GM18517 (cell line): ENCODE measurements around the gene CEP85.
A peak's percentile ranks its signal among the peaks of the same experiment; 100 is the strongest.
"Not testable (repeated sequence)": the region's sequence is repeated elsewhere in the genome, so short reads cannot be mapped to it uniquely, and the experiment has no call there.

Source experiments
- ATAC-seq: cut with Tn5 transposase; IDR thresholded peaks from one replicate; pipeline ENCODE4 v1.9.1; 2021; ENCODE audit warnings: mild to moderate bottlenecking, moderate library complexity; ENCODE audit not compliant: unreplicated experiment

The CEP85 gene

DNA sequence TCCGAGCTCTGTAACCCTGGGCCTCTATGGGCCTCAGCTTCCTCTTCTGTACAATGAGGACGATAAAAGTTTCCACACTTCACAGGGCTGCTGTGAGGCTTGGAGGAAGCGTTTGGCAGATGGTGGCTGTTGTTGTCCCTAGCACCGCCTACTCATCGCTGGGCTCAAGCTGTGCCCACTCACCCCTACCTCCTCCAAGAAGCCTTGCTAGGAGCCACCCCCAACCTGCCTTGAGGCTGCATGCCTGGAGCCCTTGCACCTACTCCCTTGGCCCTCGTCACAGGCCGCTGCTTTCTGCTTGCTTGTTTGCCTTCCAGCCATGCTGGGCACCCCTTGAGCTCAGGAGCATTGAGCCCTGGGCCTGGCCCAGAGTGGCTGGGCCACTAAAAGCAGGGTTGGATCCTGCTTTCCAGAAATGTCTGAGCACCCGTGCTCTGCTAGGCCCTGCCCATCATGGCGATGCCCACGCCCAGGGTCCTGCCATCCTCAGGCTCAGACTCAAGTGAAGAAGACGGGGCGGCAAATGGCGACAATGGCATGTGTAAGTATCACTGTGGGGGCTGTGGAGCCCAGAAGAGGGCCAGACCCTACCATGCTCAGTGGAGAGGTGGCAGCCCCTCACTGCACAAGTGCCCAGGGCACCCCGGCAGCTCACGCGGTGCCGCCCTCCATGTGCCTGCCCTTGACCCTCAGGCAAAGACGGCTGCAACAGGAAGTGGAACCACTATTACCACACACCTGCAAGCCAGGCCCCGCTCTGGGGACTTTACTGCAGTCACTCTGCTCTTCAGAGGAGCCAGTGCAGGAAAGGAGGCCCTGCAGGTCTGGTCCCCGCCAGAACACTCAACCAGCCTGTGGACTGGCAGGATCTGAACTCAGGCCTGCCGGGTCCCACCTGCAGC is 55.4 kb downstream of the CEP85 start:
- ATAC-seq, result no peak

DNA sequence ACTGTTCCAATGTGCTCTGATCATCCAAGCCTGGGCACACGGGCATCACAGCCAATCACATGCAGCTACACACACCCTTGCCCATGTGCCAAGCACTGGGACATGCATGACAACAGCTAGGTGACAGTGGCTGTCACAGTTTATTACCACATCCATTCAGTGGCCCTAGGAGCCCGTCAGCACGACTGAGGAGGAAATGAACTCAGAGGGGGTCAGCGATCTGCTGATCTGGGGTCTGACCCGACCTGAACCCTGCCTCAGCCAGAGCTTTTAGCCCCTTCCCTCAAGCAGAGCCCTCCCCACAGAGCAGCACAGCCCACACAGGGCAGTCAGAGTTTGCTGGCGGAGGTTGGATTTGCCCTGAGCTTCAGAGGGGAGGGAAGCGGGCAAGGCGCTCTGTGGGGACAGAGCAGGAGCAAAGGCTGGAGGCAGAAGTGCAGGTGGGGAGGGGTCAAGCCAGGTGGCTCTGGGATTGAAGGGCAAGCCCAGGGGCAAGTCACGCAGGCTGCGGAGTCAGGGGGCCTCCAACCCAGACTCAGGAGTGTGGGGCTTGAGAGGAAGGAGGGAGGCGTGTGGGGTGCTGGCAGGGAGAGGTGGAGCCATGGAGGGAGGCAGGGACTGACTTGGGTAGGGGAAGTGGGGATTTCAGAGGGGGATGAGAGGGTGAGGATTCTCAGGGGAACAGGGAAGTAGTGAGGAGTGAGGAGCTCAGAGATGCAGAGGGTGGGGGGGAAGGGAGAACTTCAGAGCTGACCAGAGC is 56.3 kb downstream of the CEP85 start:
- no peak for ATAC-seq

DNA sequence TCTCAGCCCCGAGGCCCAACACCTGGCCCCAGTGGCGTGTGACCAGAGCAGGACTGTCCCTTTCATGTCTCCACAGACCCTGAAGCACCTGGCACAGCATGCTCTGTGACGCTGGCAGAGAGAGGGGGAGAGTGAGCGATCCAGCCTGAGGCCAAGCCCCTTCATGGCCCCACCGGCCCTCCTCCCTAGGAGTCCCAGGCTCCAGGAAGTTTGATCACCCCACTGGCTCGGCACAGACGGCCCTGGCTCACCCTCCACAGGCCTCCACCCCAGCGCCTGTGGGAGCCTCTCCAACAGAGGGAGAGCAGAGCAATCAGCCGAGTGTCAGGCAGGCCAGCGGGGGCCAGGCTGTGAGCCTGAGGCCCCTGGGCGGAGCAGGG is 56.9 kb downstream of the CEP85 start:
- no peak for ATAC-seq

DNA sequence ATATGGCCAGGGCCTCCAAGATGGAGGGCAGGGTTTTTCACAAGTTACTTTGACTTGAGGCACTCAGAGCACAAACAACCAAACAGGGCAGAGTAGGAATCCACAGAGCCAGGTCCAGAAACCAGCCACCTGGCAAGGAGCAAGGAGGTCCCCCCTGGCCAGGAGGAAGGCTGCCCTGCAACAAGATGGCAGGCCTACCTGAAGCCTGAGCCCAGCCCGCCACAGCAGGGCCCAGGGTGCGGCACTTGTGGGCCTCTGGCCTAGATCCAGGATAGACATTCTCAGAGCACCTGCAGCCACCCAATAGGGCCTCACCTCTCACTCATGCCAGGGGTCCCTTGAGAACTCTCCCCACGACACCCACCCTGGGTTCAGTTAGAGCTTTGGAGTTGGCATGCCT is 57.4 kb downstream of the CEP85 start:
- no peak for ATAC-seq

DNA sequence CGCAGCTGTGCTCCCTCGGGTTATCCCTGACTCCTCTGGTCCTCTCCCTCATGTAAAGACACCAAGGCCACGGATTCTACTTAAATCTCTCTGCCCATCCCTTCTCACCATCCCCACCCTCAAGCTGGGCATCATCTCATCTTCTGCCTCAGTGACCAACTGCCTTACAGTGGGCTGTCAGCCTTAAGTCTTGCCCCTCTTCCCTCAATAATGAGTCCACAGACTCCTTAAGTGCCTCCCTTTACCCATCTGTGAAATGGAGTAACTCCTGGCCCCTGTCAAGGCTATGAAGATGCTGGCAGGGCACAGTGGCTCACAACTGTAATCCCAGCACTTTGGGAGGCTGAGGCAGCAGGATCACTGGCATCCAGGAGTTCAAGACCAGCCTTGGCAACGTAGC is 57.9 kb downstream of the CEP85 start:
- no peak for ATAC-seq

DNA sequence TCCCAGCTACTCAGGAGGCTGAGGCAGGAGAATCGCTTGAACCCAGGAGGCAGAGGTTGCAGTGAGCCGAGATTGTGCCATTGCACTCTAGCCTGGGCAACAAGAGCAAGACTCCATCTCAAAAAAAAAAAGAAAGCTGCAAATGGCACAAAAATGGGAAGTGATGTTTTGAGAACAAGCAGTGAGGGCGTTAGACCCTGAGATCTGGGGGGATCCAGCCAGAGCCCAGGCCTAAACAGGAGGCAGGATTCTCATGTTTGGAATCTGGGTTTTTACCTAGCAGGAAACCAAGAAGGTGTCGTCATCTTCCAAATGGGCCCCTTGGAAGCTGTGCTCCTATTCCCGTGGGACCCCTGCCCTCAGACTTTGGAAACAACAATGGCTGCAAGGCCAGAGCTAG is 58.7 kb downstream of the CEP85 start:
- ATAC-seq, result not testable (repeated sequence)

DNA sequence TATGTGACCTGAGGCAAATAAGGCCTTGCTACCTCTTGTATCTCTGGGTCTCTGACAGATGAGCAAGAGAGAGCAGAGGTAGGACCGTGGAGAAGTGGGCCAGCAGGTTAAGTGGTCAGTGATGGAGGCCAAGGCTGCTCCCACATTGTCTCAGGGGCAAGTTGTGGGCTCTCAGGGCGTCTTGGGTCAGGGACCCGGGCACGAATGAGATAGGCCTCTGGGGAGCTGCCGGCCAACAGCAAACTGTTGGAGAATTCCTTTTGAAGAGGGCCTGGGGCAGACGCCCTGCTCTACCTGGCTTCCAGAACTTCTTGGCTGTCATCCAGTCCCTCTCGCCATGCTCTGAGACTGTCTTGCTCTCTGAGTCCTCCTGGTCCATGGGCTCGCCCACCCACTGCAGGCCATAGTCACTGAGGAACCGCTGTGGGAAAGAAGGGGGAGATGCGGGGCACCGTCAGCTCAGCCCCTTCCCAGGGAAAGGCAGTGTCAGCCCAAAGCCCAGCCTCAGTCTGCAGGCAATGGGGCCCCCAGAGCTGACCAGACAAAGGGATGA is 60.0 kb downstream of the CEP85 start:
- ATAC-seq, result no peak

DNA sequence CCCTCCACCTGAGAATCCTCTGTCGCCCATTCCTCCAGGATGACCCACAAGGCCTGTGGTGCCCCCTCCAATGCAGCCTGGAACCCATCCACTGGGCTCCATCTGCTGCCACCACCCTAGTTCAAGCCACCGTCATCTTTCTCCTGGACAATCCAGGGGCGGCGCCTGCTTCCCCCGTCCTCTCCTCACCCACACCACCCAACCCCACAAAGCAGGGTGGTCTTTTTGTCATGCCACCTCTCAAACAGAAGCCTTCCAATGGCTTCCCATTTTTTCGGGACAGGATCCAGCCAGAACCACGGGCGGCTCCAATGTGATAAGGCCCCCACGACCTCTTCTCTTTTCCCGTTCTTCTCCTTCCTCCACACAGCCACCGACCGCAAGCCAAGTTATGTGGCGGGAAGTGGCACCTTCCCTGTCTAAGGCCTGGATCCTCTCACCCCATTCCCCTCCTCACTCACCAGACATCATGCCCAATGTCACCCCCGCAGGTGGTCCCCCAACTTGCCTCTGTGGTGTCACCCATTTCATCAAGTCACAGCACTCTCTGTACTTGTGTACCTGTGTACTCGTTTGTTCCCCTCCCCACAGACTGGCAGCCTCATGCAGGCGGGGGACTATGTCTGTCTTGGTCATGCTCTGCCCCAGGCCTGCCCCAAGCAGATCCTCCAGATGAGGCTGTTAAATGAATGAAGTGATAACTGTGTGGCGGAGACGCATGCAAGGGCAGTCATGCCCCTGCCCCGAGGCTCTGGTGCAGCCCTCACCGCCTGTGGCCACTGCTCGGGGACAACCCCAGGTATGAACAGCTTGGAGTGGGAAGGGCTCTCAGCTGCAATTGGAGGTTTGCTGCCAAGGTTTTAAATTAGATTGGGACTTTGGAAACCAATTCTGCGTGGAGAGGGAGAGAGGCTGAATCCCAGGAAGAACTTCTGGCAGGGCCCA is 61.5 kb downstream of the CEP85 start:
- ATAC-seq, result no peak

DNA sequence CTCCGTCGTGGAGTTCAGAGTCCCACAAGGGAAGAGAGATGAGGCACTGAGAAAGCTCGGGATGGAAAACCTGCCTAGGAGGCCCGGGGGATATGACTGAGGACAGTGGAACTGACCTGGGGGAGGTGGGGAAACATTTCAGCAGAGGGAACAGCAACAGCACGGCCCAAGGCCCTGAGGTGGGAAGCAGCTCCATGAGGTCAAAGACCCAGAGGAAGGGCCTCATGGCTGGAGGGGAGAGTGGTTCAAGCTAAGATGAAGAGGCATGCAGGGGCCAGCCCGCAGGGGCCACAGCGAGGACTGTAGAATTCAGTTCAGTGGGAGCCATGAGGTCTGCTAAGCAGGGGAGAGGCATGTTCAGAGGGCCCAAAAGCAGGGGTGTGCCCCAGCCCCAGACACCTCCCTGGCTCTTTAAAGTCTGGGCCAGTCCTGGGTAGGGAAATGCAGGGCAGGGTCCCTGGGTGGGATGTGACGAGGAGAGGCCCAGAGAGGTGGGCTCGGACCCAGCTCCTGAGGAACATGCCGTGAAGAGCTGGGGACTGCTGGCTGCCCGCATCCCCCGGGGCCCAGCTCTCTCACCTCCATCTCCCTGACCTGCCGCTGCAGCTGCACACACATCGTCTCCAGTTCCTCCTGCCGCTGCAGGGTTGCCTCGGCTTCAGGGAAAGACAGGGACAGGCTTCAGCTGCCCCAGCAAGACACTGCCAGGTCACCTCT is 62.5 kb downstream of the CEP85 start:
- ATAC-seq, result no peak

DNA sequence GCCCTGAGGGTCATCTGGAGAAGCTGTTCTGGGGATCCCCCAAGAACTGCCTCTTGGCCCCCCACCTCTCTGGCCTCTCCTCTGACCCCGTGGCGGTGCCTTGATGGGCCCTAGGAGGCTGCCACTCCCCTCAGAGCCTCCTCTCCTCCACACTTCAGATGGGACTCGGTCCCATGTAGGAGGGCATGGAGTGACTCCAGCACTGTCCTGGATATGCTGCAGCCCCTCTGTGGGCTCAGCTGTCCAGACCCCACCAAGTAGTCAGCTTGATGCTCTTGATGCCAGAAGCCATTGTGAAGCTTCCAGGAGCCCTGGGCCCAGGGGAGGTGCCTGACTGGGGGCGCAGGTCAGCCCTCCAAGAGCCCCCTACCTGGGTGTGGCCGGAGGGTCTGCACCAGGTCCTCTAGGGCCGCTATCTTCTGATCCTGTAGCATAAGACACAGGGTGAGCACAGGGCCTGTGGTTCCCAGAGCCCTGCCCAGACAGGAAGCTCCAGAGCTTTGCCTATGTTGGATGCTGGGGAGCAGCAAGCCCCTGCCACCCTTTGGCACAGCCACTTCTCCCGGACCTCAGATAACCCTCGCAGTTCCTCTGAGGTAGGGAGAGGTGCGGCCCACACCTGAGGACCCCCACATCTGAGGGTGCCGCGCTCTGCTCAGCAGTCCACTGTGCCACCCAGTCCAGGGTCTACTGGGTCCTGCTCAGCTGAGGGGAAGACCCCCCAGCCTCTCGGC is 63.2 kb downstream of the CEP85 start:
- no peak for ATAC-seq

DNA sequence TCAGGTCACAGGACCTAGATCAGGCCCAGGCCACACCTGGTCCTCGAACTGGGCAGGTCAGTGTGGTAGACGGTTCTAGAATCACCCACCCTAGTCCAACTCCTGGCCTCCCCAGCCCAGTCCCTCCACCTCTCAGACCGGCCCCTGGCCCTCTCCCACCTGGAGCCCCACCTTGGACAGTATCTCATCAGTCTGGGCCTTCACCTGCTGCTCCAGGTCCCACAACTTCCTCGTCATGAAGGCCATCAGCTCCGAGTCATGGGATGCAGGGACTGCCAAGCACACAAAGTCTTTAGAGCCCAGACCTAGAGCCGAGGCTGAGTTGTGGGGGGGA is 63.8 kb downstream of the CEP85 start:
- ATAC-seq, result no peak

DNA sequence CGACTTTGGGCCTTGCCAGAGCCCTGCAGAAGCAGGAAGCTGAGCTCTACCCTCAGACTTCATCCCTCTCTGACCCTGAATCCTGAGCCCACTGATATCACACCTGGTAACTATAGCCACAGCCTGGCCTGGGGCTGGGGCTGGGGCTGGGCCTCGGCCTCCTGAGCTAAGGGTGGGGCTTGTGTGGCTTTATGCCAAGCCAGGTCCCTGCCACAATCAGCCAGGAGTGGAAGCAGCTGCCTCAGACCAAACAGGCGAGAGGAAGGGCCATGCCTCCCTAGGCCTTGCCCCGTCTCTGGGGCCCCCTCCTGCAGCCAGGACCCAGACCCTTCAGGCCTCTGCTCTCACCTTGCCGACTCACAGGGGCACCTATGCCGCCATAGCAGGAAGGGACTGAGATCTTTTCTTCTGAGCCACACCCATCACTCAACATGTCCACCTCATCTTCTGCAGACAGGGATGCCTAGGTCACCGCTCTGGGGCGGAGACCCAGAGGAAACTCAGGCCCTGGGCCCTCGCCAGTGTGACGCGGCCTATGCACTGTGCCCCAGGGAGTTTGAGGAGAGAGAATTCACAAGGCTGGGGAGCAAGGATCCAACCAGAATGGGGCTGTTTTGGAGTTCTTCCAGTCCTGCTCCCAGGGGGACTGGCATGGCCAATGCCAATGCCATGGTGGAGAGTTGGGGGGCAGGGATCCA is 66.7 kb downstream of the CEP85 start:
- no peak for ATAC-seq

DNA sequence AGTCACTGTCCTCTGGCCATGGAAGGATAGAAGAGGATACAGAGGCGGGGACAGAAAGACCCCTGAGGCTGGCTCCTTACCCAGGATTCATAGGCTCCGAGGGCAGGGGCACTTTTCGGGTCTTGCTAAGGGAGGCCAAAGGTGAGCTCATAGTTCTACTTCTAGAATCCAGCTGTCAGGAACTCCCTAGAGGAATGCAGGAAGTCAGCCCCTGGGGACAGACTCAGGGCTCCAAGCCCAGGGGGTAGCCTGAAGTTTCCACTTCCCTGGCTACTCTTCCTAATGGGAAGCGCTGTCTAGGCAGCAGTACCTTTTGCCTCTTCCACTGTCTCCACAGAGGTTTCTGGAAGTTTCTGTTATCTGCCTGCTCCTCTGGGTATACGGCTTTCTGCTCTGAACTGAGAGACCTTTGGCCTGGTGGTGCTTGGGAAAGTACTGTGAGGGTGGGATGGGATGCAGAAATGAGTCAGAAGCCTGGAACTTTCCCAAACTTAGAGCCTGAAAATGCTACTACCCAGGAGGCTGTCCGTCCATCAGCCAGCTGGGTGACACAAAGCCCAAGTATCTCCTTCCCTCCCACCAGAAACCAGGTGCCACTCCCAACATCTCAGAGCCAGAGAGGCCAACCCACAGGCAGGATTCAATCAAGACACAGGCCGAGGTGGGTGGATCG is 68.9 kb downstream of the CEP85 start:
- no peak for ATAC-seq

DNA sequence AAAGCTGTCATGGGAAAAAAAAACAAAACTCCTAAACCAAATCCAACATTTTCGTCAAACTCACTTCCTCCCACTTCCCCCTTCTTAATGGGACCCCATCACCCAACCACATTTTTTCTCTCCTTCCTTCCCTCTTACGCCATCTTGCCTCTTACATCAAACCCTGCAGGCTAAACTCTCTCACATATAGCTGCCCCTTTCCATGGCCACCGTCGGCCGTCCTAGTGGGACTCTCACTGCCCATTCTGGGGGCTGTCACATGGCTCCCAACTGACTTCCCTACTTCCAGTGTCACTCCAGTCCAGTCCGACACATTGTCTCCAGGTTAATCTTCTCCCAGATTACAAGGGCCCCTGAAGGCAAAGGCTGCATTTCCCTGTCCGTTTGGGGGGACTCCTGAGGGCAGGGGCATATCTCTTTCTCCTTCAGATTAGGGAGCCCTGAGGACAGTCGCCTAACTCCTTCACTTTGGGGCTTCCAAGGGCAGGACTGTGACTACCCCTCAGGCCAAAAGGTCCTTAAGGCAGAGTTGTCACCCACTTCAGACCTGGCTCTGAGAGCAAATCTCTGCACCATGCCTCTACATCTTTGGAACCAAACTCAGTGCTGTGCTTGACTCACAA is 71.8 kb downstream of the CEP85 start:
- peak; percentile 7 for ATAC-seq

DNA sequence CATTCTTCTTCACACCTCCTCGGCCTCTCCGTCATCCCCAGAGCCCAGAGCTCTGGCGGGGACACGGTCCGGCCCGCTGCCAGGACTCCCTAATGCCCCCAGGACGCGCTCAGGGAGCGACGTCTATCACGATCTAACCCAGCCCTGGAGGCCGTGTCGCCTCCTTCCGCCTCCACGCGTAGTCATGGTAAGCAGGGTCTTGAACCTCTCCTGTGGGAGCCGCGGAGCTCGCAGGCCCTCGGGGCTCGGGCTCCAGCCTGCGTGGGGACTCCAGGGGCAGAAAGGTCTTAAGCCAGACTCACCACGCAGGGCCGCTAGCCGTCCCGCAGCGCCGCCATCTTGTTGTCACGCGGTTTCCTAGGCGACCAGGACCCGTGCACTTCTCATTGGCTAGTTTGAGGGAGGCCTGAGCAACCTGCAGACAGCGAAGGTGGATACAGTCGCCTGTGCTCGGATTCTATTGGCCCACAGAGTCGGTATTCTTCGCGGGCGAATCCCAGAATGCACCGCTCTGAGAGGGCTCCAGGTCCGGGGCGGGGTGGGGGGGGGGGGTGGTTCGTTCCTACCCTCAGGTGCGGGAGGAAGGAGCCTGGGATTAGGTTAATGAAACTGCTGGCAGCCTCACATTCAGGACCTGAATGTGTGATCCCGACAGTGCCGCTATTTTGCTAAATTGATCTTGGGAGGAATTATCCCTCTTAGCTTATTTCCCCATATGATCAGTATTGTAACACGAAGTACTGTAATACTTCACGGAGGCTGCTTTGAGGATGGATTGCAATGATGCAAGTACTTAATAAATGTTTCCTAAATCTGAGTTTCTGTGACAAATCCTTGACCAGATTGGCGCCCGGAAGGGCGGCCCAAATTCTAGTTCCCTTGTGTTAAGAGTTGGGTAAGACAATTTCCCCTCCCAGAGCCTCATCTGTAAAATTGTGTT is 72.6 kb downstream of the CEP85 start, which contains the start of gene UBXN11:
Gene UBXN11 (minus strand): TSS at position 347 of the 940 bp plus-strand sequence. CDS start 3,753 bp downstream, outside the sequence.
- ATAC-seq, result peak; percentile 91

DNA sequence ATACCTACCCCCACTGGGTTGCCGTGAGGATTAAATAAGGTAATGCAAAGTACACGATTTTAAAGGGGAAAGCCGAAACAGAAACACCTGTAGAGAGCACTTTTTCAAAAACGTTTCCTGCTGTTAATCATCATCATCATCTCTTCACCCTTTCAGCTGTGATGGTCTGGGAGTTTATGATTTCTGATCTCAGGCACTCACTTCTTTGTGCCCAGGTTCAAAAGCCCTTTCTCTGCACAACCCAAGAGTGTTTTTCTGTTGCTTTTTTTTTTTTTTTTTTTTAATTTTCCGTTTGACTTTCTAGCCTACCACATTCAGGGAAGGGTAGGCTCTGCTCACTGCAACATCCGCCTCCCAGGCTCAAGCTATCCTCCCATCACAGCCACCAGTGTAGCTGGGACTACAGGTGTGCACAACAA is 73.4 kb downstream of the CEP85 start:
- no peak for ATAC-seq
